OCI-LY7 (cell line): ENCODE data around the gene FCAMR.

ENCODE experiments used
- EZH2phosphoT487 ChIP-seq: fragments of 200-600 bp; sonication (generic); IDR thresholded peaks from 2 replicates; pipeline ENCODE4 v1.6.1; 2018; ENCODE audit warnings: low read depth, borderline replicate concordance, mild to moderate bottlenecking, mixed run types, antibody characterized with exemption, low read length, moderate library complexity, mixed read lengths
- TF ChIP-seq, protein P1 (sequence below): fragments of 200-600 bp; sonication (generic); conservative IDR thresholded peaks from 2 replicates; pipeline ENCODE4 v1.5.1; 2014; ENCODE audit warnings: mild to moderate bottlenecking, antibody characterized with exemption, low read length, moderate library complexity, mixed read lengths

DNA sequence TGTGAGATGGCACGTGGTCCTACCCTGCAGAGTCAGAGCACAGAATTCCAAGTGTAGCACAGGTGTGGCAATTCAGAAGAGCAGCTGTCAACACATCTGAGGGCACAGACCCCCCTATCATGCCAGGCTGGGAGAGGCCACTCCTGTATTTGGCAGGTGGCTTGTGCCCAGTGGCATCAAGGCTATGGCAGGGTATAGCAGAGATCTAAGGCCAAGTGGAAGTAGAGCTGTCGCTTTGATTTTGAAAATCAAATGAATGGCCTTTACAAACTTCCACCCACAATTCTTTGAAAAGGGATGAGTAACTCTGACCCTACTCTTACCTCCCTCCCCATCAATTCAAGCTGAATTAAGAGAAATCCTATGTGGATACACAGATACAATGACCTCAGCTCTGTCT is 48.9 kb upstream of the FCAMR start:
- TF ChIP-seq, protein P1, sequence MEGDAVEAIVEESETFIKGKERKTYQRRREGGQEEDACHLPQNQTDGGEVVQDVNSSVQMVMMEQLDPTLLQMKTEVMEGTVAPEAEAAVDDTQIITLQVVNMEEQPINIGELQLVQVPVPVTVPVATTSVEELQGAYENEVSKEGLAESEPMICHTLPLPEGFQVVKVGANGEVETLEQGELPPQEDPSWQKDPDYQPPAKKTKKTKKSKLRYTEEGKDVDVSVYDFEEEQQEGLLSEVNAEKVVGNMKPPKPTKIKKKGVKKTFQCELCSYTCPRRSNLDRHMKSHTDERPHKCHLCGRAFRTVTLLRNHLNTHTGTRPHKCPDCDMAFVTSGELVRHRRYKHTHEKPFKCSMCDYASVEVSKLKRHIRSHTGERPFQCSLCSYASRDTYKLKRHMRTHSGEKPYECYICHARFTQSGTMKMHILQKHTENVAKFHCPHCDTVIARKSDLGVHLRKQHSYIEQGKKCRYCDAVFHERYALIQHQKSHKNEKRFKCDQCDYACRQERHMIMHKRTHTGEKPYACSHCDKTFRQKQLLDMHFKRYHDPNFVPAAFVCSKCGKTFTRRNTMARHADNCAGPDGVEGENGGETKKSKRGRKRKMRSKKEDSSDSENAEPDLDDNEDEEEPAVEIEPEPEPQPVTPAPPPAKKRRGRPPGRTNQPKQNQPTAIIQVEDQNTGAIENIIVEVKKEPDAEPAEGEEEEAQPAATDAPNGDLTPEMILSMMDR = no peak
- TF ChIP-seq EZH2phosphoT487 = no peak
